Esophagus muscularis mucosa (tissue), 4 donors: Measurements from ENCODE around the gene VEGFC.

ENCODE experiments used
- EP300 ChIP-seq: sonication (generic); formaldehyde crosslinking; IDR thresholded peaks from one replicate; pipeline ENCODE4 v1.6.1; 2017; ENCODE audit warnings: antibody characterized with exemption
- POLR2A ChIP-seq: fragments of 450-650 bp; IDR thresholded peaks from one replicate; pipeline ENCODE4 v1.6.1; 2017; ENCODE audit warnings: antibody characterized with exemption, moderate library complexity, mild to moderate bottlenecking, low read depth
- TF ChIP-seq, protein P1 (sequence below), 3 experiments: fragments of 200-600 bp in 2 of 3; fragments of 450-650 bp in 1 of 3; sonication (generic) in 2 of 3; IDR thresholded peaks; one replicate each; pipeline ENCODE4 v1.5.1; 2017 to 2019; ENCODE audit warnings: antibody characterized with exemption in 3 of 3, mild to moderate bottlenecking in 2 of 3, moderate library complexity in 1 of 3

DNA sequence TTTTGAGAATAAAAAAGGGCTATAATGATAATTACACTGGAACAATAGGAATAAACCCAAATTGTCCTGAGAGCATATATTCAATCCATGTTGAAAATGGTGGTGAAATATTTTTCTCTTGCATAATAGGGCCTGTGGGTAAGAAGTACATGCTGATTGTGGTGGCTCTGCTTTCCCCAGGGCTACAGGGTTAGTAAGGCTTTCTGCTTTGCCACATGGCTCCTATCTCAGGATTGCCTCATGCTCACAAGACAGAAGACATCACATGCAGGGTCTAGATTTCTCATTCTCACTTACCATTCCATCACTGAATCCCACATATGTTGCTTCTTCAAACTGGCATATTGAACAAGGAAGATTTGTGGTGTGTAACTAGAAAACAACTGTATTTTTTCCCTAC lies 12.4 kb upstream of the VEGFC start:
- TF ChIP-seq, protein P1, sequence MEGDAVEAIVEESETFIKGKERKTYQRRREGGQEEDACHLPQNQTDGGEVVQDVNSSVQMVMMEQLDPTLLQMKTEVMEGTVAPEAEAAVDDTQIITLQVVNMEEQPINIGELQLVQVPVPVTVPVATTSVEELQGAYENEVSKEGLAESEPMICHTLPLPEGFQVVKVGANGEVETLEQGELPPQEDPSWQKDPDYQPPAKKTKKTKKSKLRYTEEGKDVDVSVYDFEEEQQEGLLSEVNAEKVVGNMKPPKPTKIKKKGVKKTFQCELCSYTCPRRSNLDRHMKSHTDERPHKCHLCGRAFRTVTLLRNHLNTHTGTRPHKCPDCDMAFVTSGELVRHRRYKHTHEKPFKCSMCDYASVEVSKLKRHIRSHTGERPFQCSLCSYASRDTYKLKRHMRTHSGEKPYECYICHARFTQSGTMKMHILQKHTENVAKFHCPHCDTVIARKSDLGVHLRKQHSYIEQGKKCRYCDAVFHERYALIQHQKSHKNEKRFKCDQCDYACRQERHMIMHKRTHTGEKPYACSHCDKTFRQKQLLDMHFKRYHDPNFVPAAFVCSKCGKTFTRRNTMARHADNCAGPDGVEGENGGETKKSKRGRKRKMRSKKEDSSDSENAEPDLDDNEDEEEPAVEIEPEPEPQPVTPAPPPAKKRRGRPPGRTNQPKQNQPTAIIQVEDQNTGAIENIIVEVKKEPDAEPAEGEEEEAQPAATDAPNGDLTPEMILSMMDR (IDR thresholded peaks at IDR 0.05): no peak
- TF ChIP-seq POLR2A (no peak), EP300 (no peak)
